SK-N-SH (cell line): ENCODE measurements around the gene CACNA1E.

ENCODE experiments used
- NRF1 ChIP-seq: IDR thresholded peaks from 2 replicates; pipeline ENCODE4 v1.6.1; 2012; ENCODE audit warnings: low read depth, mild to moderate bottlenecking, low read length
- SIN3A ChIP-seq: IDR thresholded peaks from 2 replicates; pipeline ENCODE4 v1.6.1; 2012; ENCODE audit warnings: low read depth, mild to moderate bottlenecking, low read length, moderate library complexity, borderline replicate concordance
- SMC3 ChIP-seq: IDR thresholded peaks from 2 replicates; pipeline ENCODE4 v1.6.1; 2012; ENCODE audit warnings: low read depth, low read length, improper control_type of control experiment
- TEAD4 ChIP-seq: IDR thresholded peaks from 2 replicates; pipeline ENCODE4 v1.4.0; 2012; ENCODE audit warnings: mild to moderate bottlenecking, borderline replicate concordance; ENCODE audit not compliant: insufficient read depth
- YY1 ChIP-seq: IDR thresholded peaks from 2 replicates; pipeline ENCODE4 v1.4.0; 2012; ENCODE audit warnings: low read depth, mild to moderate bottlenecking
- TF ChIP-seq, protein P1 (sequence below): fragments of 200-600 bp; sonication (generic); IDR thresholded peaks from 2 replicates; pipeline ENCODE4 v1.6.1; 2017; ENCODE audit warnings: antibody characterized with exemption, mild to moderate bottlenecking, moderate library complexity
- TF ChIP-seq, protein P2 (sequence below): IDR thresholded peaks from 2 replicates; pipeline ENCODE4 v1.6.1; 2012; ENCODE audit warnings: mild to moderate bottlenecking, low read depth, low read length, moderate library complexity

DNA sequence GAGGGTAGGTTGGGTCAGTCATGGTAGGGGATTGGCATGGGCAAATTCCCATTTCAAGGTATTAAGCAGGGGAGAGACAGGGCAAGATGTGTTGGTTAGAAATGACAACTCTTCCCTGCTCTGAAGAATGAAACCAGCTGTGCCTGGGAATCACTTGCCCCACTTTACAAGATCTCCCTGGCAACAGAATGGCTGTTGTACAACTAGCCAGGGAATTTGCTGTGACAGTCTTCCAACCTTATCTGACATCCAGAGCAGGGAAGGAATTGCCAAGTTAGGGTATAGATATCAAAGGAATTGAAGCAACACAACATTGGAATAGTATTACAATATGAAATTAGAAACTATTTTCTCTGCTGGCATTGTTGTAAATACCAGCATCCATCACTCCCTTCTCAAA, 154.7 kb downstream of the CACNA1E start:
- no peak for TF ChIP-seq YY1
- TF ChIP-seq, protein P1, sequence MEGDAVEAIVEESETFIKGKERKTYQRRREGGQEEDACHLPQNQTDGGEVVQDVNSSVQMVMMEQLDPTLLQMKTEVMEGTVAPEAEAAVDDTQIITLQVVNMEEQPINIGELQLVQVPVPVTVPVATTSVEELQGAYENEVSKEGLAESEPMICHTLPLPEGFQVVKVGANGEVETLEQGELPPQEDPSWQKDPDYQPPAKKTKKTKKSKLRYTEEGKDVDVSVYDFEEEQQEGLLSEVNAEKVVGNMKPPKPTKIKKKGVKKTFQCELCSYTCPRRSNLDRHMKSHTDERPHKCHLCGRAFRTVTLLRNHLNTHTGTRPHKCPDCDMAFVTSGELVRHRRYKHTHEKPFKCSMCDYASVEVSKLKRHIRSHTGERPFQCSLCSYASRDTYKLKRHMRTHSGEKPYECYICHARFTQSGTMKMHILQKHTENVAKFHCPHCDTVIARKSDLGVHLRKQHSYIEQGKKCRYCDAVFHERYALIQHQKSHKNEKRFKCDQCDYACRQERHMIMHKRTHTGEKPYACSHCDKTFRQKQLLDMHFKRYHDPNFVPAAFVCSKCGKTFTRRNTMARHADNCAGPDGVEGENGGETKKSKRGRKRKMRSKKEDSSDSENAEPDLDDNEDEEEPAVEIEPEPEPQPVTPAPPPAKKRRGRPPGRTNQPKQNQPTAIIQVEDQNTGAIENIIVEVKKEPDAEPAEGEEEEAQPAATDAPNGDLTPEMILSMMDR: no peak
- TF ChIP-seq, protein P2, sequence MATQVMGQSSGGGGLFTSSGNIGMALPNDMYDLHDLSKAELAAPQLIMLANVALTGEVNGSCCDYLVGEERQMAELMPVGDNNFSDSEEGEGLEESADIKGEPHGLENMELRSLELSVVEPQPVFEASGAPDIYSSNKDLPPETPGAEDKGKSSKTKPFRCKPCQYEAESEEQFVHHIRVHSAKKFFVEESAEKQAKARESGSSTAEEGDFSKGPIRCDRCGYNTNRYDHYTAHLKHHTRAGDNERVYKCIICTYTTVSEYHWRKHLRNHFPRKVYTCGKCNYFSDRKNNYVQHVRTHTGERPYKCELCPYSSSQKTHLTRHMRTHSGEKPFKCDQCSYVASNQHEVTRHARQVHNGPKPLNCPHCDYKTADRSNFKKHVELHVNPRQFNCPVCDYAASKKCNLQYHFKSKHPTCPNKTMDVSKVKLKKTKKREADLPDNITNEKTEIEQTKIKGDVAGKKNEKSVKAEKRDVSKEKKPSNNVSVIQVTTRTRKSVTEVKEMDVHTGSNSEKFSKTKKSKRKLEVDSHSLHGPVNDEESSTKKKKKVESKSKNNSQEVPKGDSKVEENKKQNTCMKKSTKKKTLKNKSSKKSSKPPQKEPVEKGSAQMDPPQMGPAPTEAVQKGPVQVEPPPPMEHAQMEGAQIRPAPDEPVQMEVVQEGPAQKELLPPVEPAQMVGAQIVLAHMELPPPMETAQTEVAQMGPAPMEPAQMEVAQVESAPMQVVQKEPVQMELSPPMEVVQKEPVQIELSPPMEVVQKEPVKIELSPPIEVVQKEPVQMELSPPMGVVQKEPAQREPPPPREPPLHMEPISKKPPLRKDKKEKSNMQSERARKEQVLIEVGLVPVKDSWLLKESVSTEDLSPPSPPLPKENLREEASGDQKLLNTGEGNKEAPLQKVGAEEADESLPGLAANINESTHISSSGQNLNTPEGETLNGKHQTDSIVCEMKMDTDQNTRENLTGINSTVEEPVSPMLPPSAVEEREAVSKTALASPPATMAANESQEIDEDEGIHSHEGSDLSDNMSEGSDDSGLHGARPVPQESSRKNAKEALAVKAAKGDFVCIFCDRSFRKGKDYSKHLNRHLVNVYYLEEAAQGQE: no peak
- TF ChIP-seq NRF1: no peak
- TF ChIP-seq SIN3A: no peak
- TF ChIP-seq TEAD4: no peak
- TF ChIP-seq SMC3: no peak
